HEK293 (cell line): Measurements from ENCODE around the gene ARL16.

Source experiments
- CTCF ChIA-PET: fragments of 350-600 bp; formaldehyde crosslinking; extraction: SDS; loops from one replicate; lab custom pipeline; 2021; ENCODE audit warnings: antibody characterized with exemption; lab: Yijun Ruan, JAX
- POLR2A ChIA-PET: fragments of 300-600 bp; formaldehyde crosslinking; extraction: SDS; loops from one replicate; lab custom pipeline; 2020; ENCODE audit warnings: antibody characterized with exemption, inconsistent platforms; lab: Yijun Ruan, JAX
- H3K27ac ChIP-seq: fragments of 200-500 bp; sonication (Bioruptor generic); 2 replicates; pipeline ENCODE4 v1.5.1; 2014; ENCODE audit warnings: low read depth, low read length, control low read depth, inconsistent platforms; ENCODE audit errors: extremely low read depth
- H3K36me3 ChIP-seq, 2 experiments: fragments of 200-500 bp in 1 of 2; sonication (Bioruptor generic) in 1 of 2; 1 replicate in 1 of 2; 2 replicates in 1 of 2; pipeline ENCODE4 v1.5.1; 2014 to 2017; ENCODE audit warnings: inconsistent platforms in 2 of 2, low read length in 2 of 2; ENCODE audit not compliant: control insufficient read depth in 2 of 2, insufficient read depth in 1 of 2
- H3K4me1 ChIP-seq: fragments of 200-500 bp; sonication (Bioruptor generic); 2 replicates; pipeline ENCODE4 v1.5.1; 2014; ENCODE audit warnings: mild to moderate bottlenecking, low read length, inconsistent platforms; ENCODE audit not compliant: control insufficient read depth, insufficient read depth
- H3K4me3 ChIP-seq: 2 replicates; pipeline ENCODE4 v1.5.1; 2011; ENCODE audit warnings: low read depth, mild to moderate bottlenecking, control low read depth, low read length, moderate library complexity
- H3K9me3 ChIP-seq: fragments of 200-500 bp; sonication (Bioruptor generic); 2 replicates; pipeline ENCODE4 v1.5.1; 2014; ENCODE audit warnings: low read depth, low read length, inconsistent platforms; ENCODE audit not compliant: control insufficient read depth, insufficient read depth
- KLF10 ChIP-seq: fragments of 450-650 bp; IDR thresholded peaks from 2 replicates; pipeline ENCODE4 v1.5.1; 2018; ENCODE audit warnings: missing biosample characterization, mild to moderate bottlenecking, missing genetic modification characterization
- SCRT1 ChIP-seq: fragments of 450-650 bp; formaldehyde crosslinking; IDR thresholded peaks from 2 replicates; pipeline ENCODE4 v1.5.1; 2016; ENCODE audit warnings: missing biosample characterization, missing genetic modification characterization, borderline replicate concordance
- SCRT2 ChIP-seq: fragments of 450-650 bp; formaldehyde crosslinking; IDR thresholded peaks from 2 replicates; pipeline ENCODE4 v1.5.1; 2016; ENCODE audit warnings: missing biosample characterization, missing genetic modification characterization
- YY1 ChIP-seq: fragments of 450-650 bp; formaldehyde crosslinking; IDR thresholded peaks from 2 replicates; pipeline ENCODE4 v1.5.1; 2018; ENCODE audit warnings: missing biosample characterization, missing genetic modification characterization
- YY2 ChIP-seq: fragments of 450-650 bp; formaldehyde crosslinking; IDR thresholded peaks from 2 replicates; pipeline ENCODE4 v1.5.1; 2016; ENCODE audit warnings: missing biosample characterization, missing genetic modification characterization
- ZFP41 ChIP-seq: fragments of 450-650 bp; formaldehyde crosslinking; IDR thresholded peaks from 2 replicates; pipeline ENCODE4 v1.5.1; 2016; ENCODE audit warnings: missing biosample characterization, missing genetic modification characterization, borderline replicate concordance
- ZNF16 ChIP-seq: fragments of 450-650 bp; formaldehyde crosslinking; IDR thresholded peaks from 2 replicates; pipeline ENCODE4 v1.5.1; 2016; ENCODE audit warnings: low read depth, missing biosample characterization, missing genetic modification characterization
- ZNF221 ChIP-seq: fragments of 450-650 bp; formaldehyde crosslinking; IDR thresholded peaks from 2 replicates; pipeline ENCODE4 v1.5.1; 2017; ENCODE audit warnings: missing biosample characterization, missing genetic modification characterization, borderline replicate concordance
- ZNF223 ChIP-seq: fragments of 450-650 bp; formaldehyde crosslinking; IDR thresholded peaks from 2 replicates; pipeline ENCODE4 v1.5.1; 2016; ENCODE audit warnings: missing biosample characterization, missing genetic modification characterization
- ZNF239 ChIP-seq: fragments of 450-650 bp; formaldehyde crosslinking; IDR thresholded peaks from 2 replicates; pipeline ENCODE4 v1.5.1; 2016; ENCODE audit warnings: missing biosample characterization, missing genetic modification characterization
- ZNF292 ChIP-seq: fragments of 450-650 bp; formaldehyde crosslinking; IDR thresholded peaks from 2 replicates; pipeline ENCODE4 v1.5.1; 2016; ENCODE audit warnings: low read depth, missing biosample characterization, missing genetic modification characterization, borderline replicate concordance
- ZNF394 ChIP-seq: fragments of 450-650 bp; formaldehyde crosslinking; IDR thresholded peaks from 2 replicates; pipeline ENCODE4 v1.5.1; 2016; ENCODE audit warnings: missing biosample characterization, missing genetic modification characterization, mild to moderate bottlenecking, moderate library complexity, borderline replicate concordance
- ZNF473 ChIP-seq: fragments of 450-650 bp; formaldehyde crosslinking; IDR thresholded peaks from 2 replicates; pipeline ENCODE4 v1.5.1; 2017; ENCODE audit warnings: missing biosample characterization, missing genetic modification characterization
- ZNF530 ChIP-seq: fragments of 450-650 bp; formaldehyde crosslinking; IDR thresholded peaks from 2 replicates; pipeline ENCODE4 v1.5.1; 2016; ENCODE audit warnings: low read depth, missing biosample characterization, missing genetic modification characterization
- ZNF664 ChIP-seq: fragments of 450-650 bp; formaldehyde crosslinking; IDR thresholded peaks from 2 replicates; pipeline ENCODE4 v1.5.1; 2016; ENCODE audit warnings: missing biosample characterization, missing genetic modification characterization
- ZSCAN16 ChIP-seq: fragments of 450-650 bp; formaldehyde crosslinking; IDR thresholded peaks from 2 replicates; pipeline ENCODE4 v1.5.1; 2016; ENCODE audit warnings: missing biosample characterization, missing genetic modification characterization
- TF ChIP-seq, protein P1 (sequence below): fragments of 450-650 bp; formaldehyde crosslinking; IDR thresholded peaks from 2 replicates; pipeline ENCODE4 v1.5.1; 2016; ENCODE audit warnings: missing biosample characterization, missing genetic modification characterization
- TF ChIP-seq, protein P2 (sequence below): fragments of 450-650 bp; formaldehyde crosslinking; IDR thresholded peaks from 2 replicates; pipeline ENCODE4 v1.5.1; 2016; ENCODE audit warnings: missing biosample characterization, missing genetic modification characterization, borderline replicate concordance

Gene ARL16

DNA sequence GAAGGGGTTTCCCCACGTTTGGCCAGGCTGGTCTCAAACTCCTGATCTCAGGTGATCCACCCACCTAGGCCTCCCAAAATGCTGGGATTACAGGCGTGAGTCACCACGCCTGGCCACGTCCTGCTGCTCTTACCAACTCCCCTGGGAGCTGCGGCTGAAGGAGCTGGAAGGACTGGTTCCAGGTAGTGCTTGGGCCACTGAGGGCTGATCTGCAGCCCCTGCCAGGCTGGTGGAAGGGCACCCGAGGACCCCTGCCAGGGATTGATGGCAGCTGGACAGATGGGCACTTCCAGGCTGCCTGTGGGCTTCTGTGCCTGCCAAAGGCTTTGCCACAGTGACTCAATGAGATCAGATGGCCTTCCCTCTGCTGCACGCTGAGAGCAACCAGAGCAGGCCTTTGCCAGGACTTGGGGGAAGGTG lies 19.5 kb downstream of the ARL16 start:
- Histone ChIP-seq H3K27ac (no peak overlapping the region), H3K9me3 (no peaks in the 10 kb centered on the region), H3K4me1 (peaks cover 5% of the 10 kb centered on the region; the same call in 1 of the 2 replicates)
- POLR2A ChIA-PET: interaction anchor here (0.6 kb wide), 1 partner anchor 9 kb away, joined by 3 read pairs; no protein-coding TSS in a partner anchor
- TF ChIP-seq ZNF221: no peak
- TF ChIP-seq, protein P1, sequence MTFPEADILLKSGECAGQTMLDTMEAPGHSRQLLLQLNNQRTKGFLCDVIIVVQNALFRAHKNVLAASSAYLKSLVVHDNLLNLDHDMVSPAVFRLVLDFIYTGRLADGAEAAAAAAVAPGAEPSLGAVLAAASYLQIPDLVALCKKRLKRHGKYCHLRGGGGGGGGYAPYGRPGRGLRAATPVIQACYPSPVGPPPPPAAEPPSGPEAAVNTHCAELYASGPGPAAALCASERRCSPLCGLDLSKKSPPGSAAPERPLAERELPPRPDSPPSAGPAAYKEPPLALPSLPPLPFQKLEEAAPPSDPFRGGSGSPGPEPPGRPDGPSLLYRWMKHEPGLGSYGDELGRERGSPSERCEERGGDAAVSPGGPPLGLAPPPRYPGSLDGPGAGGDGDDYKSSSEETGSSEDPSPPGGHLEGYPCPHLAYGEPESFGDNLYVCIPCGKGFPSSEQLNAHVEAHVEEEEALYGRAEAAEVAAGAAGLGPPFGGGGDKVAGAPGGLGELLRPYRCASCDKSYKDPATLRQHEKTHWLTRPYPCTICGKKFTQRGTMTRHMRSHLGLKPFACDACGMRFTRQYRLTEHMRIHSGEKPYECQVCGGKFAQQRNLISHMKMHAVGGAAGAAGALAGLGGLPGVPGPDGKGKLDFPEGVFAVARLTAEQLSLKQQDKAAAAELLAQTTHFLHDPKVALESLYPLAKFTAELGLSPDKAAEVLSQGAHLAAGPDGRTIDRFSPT: peak; percentile 32; the same call in 1 of the 2 replicates
- TF ChIP-seq, all 188 proteins: peak for 1
- H3K4me3 ChIP-seq: no peak overlapping the region
- H3K36me3 ChIP-seq: peaks cover 10 to 29% of the 10 kb centered on the region in 2 experiments; a peak in 2 of 3 replicates
- CTCF ChIA-PET: no interaction called here

DNA sequence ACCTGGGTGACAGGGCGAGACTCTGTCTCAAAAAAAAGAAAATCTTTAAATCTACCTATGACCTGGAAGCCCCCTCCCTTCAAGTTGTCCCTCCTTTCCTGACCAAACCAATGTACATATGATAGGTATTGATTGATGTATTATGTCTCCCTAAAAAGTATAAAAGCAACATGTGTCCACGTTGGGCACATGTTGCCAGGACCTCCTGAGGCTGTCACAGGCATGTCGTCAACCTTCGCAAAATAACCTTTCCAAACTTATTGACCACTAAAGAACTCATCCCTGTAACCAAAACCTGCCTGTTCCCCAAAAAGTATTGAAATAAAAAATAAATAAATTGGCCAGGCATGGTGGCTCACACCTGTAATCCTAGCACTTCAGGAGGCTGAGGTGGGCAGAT lies 21.6 kb downstream of the ARL16 start:
- POLR2A ChIA-PET: interaction anchor here (0.6 to 1.3 kb wide), 3 partner anchors 14 to 23 kb away, joined by 3 to 4 read pairs (median 3); no protein-coding TSS in a partner anchor
- Histone ChIP-seq H3K27ac (no peak overlapping the region), H3K9me3 (no peaks in the 10 kb centered on the region), H3K4me3 (no peak overlapping the region), H3K36me3 (peaks cover 0 to 14% of the 10 kb centered on the region in 2 experiments; a peak in 2 of 3 replicates), H3K4me1 (no peaks in the 10 kb centered on the region)
- CTCF ChIA-PET: interaction anchor here (0.6 kb wide), 1 partner anchor 175 kb away, joined by 3 read pairs; no protein-coding TSS in a partner anchor
- TF ChIP-seq ZNF473: no peak
- TF ChIP-seq ZNF664 (tag by site-specific recombination): no peak
- TF ChIP-seq ZNF239 (tag by site-specific recombination): no peak
- TF ChIP-seq SCRT1: peak; percentile 73; the same call in 1 of the 2 replicates
- no peak for TF ChIP-seq YY1 (tag by site-specific recombination)
- no peak for TF ChIP-seq KLF10 (tag by site-specific recombination)
- no peak for TF ChIP-seq ZFP41 (tag by site-specific recombination)
- no peak for TF ChIP-seq ZNF530 (tag by site-specific recombination)
- TF ChIP-seq, protein P2, sequence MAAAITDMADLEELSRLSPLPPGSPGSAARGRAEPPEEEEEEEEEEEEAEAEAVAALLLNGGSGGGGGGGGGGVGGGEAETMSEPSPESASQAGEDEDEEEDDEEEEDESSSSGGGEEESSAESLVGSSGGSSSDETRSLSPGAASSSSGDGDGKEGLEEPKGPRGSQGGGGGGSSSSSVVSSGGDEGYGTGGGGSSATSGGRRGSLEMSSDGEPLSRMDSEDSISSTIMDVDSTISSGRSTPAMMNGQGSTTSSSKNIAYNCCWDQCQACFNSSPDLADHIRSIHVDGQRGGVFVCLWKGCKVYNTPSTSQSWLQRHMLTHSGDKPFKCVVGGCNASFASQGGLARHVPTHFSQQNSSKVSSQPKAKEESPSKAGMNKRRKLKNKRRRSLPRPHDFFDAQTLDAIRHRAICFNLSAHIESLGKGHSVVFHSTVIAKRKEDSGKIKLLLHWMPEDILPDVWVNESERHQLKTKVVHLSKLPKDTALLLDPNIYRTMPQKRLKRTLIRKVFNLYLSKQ (tag by site-specific recombination): no peak
- TF ChIP-seq SCRT2: peak; percentile 60
- no peak for TF ChIP-seq ZSCAN16

DNA sequence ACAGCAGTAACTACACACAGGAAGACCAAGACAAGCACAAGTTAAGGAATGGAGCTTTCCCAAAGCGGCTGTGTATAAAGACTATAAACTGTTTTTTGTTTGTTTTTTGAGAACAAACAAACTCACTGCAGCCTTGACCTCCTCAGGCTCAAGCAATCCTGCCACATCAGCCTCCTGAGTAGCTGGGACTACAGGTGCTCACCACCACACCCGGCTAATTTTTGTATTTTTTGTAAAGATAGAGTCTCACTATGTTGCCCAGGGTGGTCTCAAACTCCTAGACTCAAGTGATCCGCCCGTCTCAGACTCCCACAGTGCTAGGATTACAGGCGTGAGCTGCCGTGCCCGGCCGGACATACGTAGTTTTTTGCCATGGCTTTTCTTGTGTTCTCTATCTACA lies 23.2 kb downstream of the ARL16 start:
- Histone ChIP-seq H3K4me3 (no peak overlapping the region), H3K9me3 (no peaks in the 10 kb centered on the region), H3K36me3 (peaks cover 0 to 14% of the 10 kb centered on the region in 2 experiments; a peak in 2 of 3 replicates), H3K27ac (no peak overlapping the region), H3K4me1 (no peaks in the 10 kb centered on the region)
- ChIA-PET POLR2A (interaction anchor here (1.0 kb wide), 1 partner anchor 42 kb away, joined by 5 read pairs; the partner anchor contains the start of gene MRPL12), CTCF (interaction anchor here (0.5 to 1.3 kb wide), 3 partner anchors 15 to 85 kb away, joined by 3 to 4 read pairs (median 4); no protein-coding TSS in a partner anchor)
- TF ChIP-seq ZNF394 (tag by site-specific recombination): no peak
- no peak for TF ChIP-seq YY2
- no peak for TF ChIP-seq ZNF223 (tag by site-specific recombination)
- no peak for TF ChIP-seq ZNF16
- no peak for TF ChIP-seq ZNF292 (tag by site-specific recombination)
